Esophagus squamous epithelium (tissue), 5 donors: ENCODE measurements around the gene CDK16. TPM values are rescaled to one million over a fixed set of nuclear protein-coding genes. Genes with fewer than 3 reads are reported as not detected.

Source experiments
- DNase-seq: peaks from one replicate; lab custom pipeline; 2025; lab: John Stamatoyannopoulos, UW
- H3K27ac ChIP-seq, 4 donors: fragments of 200-600 bp; sonication (generic); one replicate each; pipeline ENCODE4 v1.5.1; 2016 to 2019; ENCODE audit warnings: mild to moderate bottlenecking in 1 of 4
- H3K27me3 ChIP-seq, 4 donors: fragments of 200-600 bp; sonication (generic); 1 replicate in 3 of 4; 2 replicates in 1 of 4; pipeline versions ENCODE4 v1.5.1 to v1.6.0; 2017 to 2021; ENCODE audit warnings: antibody characterized with exemption in 1 of 4
- H3K36me3 ChIP-seq, 3 donors: fragments of 200-600 bp; sonication (generic); one replicate each; pipeline ENCODE4 v1.5.1; 2016 to 2019
- H3K4me1 ChIP-seq, 3 donors: fragments of 200-600 bp; sonication (generic); one replicate each; pipeline ENCODE4 v1.5.1; 2017 to 2019
- H3K4me3 ChIP-seq, 4 donors: fragments of 200-600 bp; sonication (generic); 1 replicate in 3 of 4; 2 replicates in 1 of 4; pipeline ENCODE4 v1.5.1; 2016 to 2019; ENCODE audit warnings: mild to moderate bottlenecking in 2 of 4, moderate library complexity in 1 of 4
- H3K9me3 ChIP-seq, 3 donors: fragments of 200-600 bp; sonication (generic); one replicate each; pipeline ENCODE4 v1.5.1; 2016 to 2019
- POLR2A ChIP-seq, 4 donors: fragments of 450-650 bp; IDR thresholded peaks; one replicate each; pipeline ENCODE4 v1.6.1; 2017; ENCODE audit warnings: antibody characterized with exemption in 4 of 4, mild to moderate bottlenecking in 4 of 4, moderate library complexity in 3 of 4
- WGBS, 2 donors: methylation state at CpG; one replicate each; pipeline ENCODE4 v1.1.5; 2018; 5-methylcytosine and 5-hydroxymethylcytosine counted together
- intact Hi-C: fragments of 100-400 bp; cut with DNase I; formaldehyde crosslinking; loops from one replicate; pipeline ENCODE4 v1.15.0; 2022
- total RNA-seq, 4 donors: library from RNA; depleted of rRNA; stranded (reverse); fragments of >200 nt; gene quantifications; one replicate each; pipeline ENCODE4 v1.1.0, GENCODE V29; 2016
- TF ChIP-seq, protein P1 (sequence below), 6 experiments: fragments of 450-650 bp in 4 of 6; fragments of 200-600 bp in 2 of 6; sonication (generic) in 2 of 6; IDR thresholded peaks; one replicate each; pipeline ENCODE4 v1.5.1; 2016 to 2019; ENCODE audit warnings: antibody characterized with exemption in 6 of 6, mild to moderate bottlenecking in 4 of 6, moderate library complexity in 4 of 6
- donor health status: DM: yes; HTN: yes; CAD: no.

CDK16 gene
- total RNA-seq, 4 donors from 2014 or later = 78.1 to 115 (median 99.4) TPM

DNA sequence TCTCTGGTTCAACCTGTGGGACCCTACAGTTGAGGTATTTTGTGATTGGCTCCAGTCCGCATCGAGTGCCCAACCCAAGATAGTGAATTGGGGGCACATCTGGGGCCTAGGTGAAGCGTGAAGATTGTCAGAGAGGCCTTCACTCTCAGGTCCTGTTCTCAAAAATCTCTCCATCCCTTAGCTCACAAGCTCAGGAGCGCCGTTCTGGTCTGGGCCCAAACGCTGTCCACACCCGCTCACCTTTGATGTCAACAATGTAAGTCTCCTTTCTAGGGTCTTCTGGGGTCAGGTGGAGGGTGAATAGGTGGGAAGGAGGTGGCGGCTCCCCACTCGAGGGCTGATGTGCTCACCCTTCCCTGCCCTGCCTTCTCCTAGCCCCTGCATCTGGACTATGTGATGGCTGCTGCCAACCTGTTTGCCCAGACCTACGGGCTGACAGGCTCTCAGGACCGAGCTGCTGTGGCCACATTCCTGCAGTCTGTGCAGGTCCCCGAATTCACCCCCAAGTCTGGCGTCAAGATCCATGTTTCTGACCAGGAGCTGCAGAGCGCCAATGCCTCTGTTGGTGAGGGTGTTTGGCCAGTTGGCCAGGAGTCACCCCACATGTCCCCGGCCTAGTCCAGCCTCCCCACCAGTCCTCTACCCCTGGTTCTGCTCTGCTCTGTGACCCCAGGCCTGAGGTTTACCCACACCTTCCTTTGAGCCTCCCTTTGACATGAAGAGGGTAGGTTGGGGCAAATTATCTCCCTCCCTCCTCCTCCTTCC, 7.6 kb upstream of the CDK16 start:
- WGBS, 2 donors = 92 to 100% methylated on average over 1 to 15 of the region's 15 CpGs
- intact Hi-C loops = no loop called here
- H3K4me3 ChIP-seq = no peak overlapping the region

DNA sequence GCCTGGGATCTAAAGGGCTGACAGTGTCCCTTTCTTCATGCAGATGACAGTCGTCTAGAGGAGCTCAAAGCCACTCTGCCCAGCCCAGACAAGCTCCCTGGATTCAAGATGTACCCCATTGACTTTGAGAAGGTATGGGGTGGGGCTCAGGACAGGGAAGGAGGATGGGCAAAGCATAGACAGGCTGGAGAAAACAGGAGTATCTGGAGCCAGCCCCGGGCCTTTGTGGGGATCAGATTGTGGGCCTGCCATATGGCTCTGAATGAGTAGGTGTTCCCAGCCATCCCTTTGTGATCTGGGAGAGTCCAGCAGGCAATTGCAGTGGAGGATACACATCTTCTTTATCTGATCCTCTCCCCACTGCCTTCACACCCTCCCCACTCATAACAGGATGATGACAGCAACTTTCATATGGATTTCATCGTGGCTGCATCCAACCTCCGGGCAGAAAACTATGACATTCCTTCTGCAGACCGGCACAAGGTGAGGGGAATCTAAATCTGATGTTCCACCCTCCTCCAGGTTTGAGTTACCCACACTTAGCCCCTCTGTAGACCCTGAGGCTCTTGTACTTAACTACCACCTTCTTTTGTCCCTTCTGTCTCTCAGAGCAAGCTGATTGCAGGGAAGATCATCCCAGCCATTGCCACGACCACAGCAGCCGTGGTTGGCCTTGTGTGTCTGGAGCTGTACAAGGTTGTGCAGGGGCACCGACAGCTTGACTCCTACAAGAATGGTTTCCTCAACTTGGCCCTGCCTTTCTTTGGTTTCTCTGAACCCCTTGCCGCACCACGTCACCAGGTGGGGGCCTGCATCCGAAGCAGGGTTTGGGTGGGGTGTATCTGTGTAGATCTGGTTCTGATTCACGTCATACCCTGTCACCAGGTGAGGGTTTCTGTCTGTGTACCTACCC, 5.8 kb upstream of the CDK16 start:
- H3K27me3 ChIP-seq = no peaks in the 10 kb centered on the region
- TF ChIP-seq, protein P1, sequence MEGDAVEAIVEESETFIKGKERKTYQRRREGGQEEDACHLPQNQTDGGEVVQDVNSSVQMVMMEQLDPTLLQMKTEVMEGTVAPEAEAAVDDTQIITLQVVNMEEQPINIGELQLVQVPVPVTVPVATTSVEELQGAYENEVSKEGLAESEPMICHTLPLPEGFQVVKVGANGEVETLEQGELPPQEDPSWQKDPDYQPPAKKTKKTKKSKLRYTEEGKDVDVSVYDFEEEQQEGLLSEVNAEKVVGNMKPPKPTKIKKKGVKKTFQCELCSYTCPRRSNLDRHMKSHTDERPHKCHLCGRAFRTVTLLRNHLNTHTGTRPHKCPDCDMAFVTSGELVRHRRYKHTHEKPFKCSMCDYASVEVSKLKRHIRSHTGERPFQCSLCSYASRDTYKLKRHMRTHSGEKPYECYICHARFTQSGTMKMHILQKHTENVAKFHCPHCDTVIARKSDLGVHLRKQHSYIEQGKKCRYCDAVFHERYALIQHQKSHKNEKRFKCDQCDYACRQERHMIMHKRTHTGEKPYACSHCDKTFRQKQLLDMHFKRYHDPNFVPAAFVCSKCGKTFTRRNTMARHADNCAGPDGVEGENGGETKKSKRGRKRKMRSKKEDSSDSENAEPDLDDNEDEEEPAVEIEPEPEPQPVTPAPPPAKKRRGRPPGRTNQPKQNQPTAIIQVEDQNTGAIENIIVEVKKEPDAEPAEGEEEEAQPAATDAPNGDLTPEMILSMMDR (IDR thresholded peaks at IDR 0.05) = no peak
- no peak for TF ChIP-seq POLR2A (IDR thresholded peaks at IDR 0.05)
- 85 to 92% methylated on average over 7 to 11 of the region's 12 CpGs for WGBS, 2 donors
- no peak overlapping the region for H3K4me3 ChIP-seq
- intact Hi-C loops = no loop called here
- H3K36me3 ChIP-seq = peaks cover 43 to 86% (median 59%) of the 10 kb centered on the region in 3 donors
- no peak for DNase-seq
- no peaks in the 10 kb centered on the region for H3K9me3 ChIP-seq
- H3K4me1 ChIP-seq = peaks cover 0 to 15% (median 10%) of the 10 kb centered on the region in 3 donors
- no peak overlapping the region for H3K27ac ChIP-seq

More for the DNA sequence above, 7.6 kb upstream of the CDK16 start:
- Histone ChIP-seq H3K27me3 (no peaks in the 10 kb centered on the region), H3K9me3 (no peaks in the 10 kb centered on the region), H3K4me1 (no peaks in the 10 kb centered on the region), H3K27ac (no peak overlapping the region), H3K36me3 (peaks cover 56 to 100% (median 66%) of the 10 kb centered on the region in 3 donors)
- no peak for DNase-seq
- TF ChIP-seq, protein P1 (IDR thresholded peaks at IDR 0.05) = no peak
- TF ChIP-seq POLR2A (IDR thresholded peaks at IDR 0.05) = no peak

DNA sequence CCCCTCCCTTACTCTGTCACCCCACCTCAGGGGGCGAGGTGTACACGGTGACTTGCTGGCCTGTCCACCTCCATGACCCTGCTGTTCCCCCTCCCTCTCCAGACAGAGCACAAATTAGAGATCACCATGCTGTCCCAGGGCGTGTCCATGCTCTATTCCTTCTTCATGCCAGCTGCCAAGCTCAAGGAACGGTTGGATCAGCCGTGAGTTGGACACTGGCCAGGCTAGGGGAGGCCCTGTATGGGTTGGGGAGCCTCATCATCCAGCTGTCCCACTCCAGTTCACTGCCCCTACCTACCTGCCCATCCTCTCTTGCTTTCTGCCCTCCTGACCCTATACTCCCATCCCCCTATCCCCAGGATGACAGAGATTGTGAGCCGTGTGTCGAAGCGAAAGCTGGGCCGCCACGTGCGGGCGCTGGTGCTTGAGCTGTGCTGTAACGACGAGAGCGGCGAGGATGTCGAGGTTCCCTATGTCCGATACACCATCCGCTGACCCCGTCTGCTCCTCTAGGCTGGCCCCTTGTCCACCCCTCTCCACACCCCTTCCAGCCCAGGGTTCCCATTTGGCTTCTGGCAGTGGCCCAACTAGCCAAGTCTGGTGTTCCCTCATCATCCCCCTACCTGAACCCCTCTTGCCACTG, 3.9 kb upstream of the CDK16 start:
- Histone ChIP-seq H3K9me3 (no peaks in the 10 kb centered on the region), H3K4me3 (no peak overlapping the region), H3K27ac (no peak overlapping the region), H3K27me3 (no peaks in the 10 kb centered on the region), H3K36me3 (peaks cover 43 to 67% (median 54%) of the 10 kb centered on the region in 3 donors), H3K4me1 (peaks cover 3 to 18% (median 10%) of the 10 kb centered on the region in 3 donors)
- intact Hi-C loops = no loop called here
- DNase-seq = no peak
- no peak for TF ChIP-seq POLR2A (IDR thresholded peaks at IDR 0.05)
- TF ChIP-seq, protein P1 (IDR thresholded peaks at IDR 0.05) = no peak
- 39 to 87% methylated on average over 3 to 20 of the region's 20 CpGs for WGBS, 2 donors

DNA sequence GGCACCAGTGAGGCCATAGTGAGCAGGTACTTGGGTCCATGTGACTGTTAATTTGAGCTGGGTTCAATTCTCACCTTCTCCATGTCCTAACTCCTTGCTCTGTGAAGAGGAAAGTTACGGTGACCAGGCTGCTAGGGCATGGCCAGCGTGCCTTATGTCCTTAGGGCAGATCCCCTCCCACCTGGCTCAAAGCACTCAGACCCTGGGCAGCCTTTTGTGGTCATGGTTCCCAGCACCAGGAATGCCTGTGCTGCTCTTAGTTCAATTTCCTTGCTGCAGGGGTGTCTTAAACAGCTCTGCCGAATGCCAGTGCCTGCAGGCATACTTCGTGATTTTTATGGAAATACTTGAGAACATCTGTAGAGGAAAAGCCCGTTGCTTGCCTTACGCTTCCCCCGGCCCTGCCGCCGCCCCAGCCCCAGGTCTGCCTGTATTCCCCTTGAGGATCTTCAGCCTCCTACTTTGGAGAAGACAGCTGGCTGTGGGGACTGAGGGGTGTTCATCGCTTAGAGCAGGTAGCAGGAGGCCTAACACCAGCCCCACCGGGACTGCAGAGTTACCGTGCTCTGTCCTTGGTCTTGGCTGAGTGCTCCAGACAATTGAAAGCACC, 3.1 kb upstream of the CDK16 start:
- WGBS, 2 donors = 61 to 89% methylated on average over 7 of the region's 12 CpGs
- Histone ChIP-seq H3K27ac (peak overlapping the region in 3 of 4 donors; percentile 3 to 97 (median 9)), H3K36me3 (peaks cover 36 to 59% (median 46%) of the 10 kb centered on the region in 3 donors), H3K27me3 (no peaks in the 10 kb centered on the region), H3K4me3 (no peak overlapping the region), H3K9me3 (no peaks in the 10 kb centered on the region), H3K4me1 (peaks cover 10 to 26% (median 14%) of the 10 kb centered on the region in 3 donors)
- TF ChIP-seq POLR2A (IDR thresholded peaks at IDR 0.05) = no peak
- TF ChIP-seq, protein P1 (IDR thresholded peaks at IDR 0.05) = no peak
- intact Hi-C loops = no loop called here
- DNase-seq = no peak
